Measurements from ENCODE around the gene SMG9.

DNA sequence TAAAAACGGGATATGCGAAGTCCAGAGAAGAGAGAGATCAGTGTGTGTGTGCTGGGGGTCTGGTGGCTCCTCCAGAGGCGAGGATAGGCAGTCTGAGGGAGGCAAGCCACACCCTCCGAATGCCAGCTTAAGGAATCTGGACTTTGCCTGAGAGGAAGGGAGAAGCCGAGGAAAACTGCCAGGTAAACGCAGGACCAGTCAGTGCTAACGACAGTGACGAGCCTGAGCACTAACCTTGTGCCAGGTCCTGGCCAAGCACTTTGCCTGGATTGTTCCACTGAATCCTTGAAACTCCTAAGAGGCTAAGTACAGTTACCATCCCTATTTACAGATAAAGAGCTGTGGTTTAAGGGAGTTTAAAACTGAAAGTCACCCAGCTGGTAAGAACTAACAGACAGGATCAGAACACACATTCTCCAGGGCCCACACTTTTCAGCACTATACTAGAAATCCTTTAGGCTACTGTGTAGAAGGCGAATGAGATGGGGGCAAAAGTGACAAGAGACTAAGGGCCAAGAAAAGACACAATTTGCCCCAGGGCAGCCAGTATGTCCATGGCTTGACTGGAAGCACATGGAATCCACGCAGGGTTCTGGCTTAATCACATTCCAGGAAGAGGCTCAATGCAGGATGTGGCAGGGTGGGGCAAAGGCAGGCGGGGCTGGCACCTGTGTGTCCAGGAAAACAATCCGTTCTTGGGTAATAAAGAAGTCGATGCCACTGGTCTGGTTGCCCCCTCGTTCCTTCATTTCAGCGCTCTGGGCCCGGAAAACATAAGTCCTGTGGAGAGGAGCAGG is 15.1 kb downstream of the SMG9 start:
- TF ChIP-seq, protein P1, sequence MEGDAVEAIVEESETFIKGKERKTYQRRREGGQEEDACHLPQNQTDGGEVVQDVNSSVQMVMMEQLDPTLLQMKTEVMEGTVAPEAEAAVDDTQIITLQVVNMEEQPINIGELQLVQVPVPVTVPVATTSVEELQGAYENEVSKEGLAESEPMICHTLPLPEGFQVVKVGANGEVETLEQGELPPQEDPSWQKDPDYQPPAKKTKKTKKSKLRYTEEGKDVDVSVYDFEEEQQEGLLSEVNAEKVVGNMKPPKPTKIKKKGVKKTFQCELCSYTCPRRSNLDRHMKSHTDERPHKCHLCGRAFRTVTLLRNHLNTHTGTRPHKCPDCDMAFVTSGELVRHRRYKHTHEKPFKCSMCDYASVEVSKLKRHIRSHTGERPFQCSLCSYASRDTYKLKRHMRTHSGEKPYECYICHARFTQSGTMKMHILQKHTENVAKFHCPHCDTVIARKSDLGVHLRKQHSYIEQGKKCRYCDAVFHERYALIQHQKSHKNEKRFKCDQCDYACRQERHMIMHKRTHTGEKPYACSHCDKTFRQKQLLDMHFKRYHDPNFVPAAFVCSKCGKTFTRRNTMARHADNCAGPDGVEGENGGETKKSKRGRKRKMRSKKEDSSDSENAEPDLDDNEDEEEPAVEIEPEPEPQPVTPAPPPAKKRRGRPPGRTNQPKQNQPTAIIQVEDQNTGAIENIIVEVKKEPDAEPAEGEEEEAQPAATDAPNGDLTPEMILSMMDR (IDR thresholded peaks at IDR 0.05; ENCODE audit: insufficient read depth, low read depth, low read length) = no peak
- TF ChIP-seq EZH2 (IDR thresholded peaks at IDR 0.05; ENCODE audit: insufficient read depth, low read length) = no peak

Measured in astrocyte (in vitro differentiated cells and primary cell).